ENCODE data around the gene EDNRA. TPM values are rescaled to one million over a fixed set of nuclear protein-coding genes. Genes with fewer than 3 reads are reported as not detected.

EDNRA gene
- polyA plus RNA-seq, 1 of the 3 experiments (the other 2 are of a cell fraction) = 1.2 TPM

GRCh38 chr4:147580396-147580795 is 99.5 kb downstream of the EDNRA start:
- no peaks in the 10 kb centered on the region for H3K9me3 ChIP-seq
- H2AFZ ChIP-seq (ENCODE audit: low read depth) = no peak overlapping the region
- H3K36me3 ChIP-seq (replicated peaks in 1 of 2; ENCODE audit: control insufficient read depth in 1 of 2, insufficient read depth in 2 of 2, low read length in 1 of 2) = no peaks in the 10 kb centered on the region
- 0 out of 4 replicates have a peak, but pooled peaks cover 0 to 7% of the 10 kb centered on the region in 2 experiments for H3K4me1 ChIP-seq (ENCODE audit: control insufficient read depth in 1 of 2, insufficient read depth in 2 of 2, low read depth in 1 of 2, low read length in 1 of 2)
- H3K4me2 ChIP-seq = no peak overlapping the region
- peaks cover 12% of the 10 kb centered on the region for H3F3A ChIP-seq (replicated peaks; ENCODE audit: insufficient read depth)
- H3K9me2 ChIP-seq = no peaks in the 10 kb centered on the region
- no peak for TF ChIP-seq FOSL2 (IDR thresholded peaks at IDR 0.05; ENCODE audit: borderline replicate concordance, low read depth)
- no peak for TF ChIP-seq TEAD4 (IDR thresholded peaks at IDR 0.05; ENCODE audit: borderline replicate concordance, insufficient read depth)
- TF ChIP-seq SMC3 (IDR thresholded peaks at IDR 0.05; ENCODE audit: low read depth, low read length) = no peak
- no peak for TF ChIP-seq FOXM1 (IDR thresholded peaks at IDR 0.05; ENCODE audit: low read depth)
- TF ChIP-seq FOXJ3 (CRISPR knock-in tag; IDR thresholded peaks at IDR 0.05) = no peak
- no peak for TF ChIP-seq USF2 (IDR thresholded peaks at IDR 0.05; ENCODE audit: borderline replicate concordance, low read depth, low read length)
- TF ChIP-seq CTCF (IDR thresholded peaks at IDR 0.05) = no peak
- no peak for TF ChIP-seq MAX (IDR thresholded peaks at IDR 0.05; ENCODE audit: low read depth)
- TF ChIP-seq RFX5 (IDR thresholded peaks at IDR 0.05; ENCODE audit: low read length) = no peak
- no peak for TF ChIP-seq ZBTB33 (IDR thresholded peaks at IDR 0.05; ENCODE audit: borderline replicate concordance, low read depth)
- TF ChIP-seq TCF12 (IDR thresholded peaks at IDR 0.05) = no peak
- no peak for TF ChIP-seq CHD2 (IDR thresholded peaks at IDR 0.05; ENCODE audit: low read length, partially characterized antibody)
- no peak overlapping the region for H3K9ac ChIP-seq
- no peak overlapping the region for H3K27ac ChIP-seq (ENCODE audit: low read depth in 2 of 2, low read length in 1 of 2)
- POLR2A ChIA-PET = interaction anchor here (0.7 kb wide), 1 partner anchor 459 kb away, joined by 3 read pairs; no protein-coding TSS in a partner anchor
- 63% methylated on average over 1 of the region's 1 CpG for WGBS (ENCODE audit: low lambda C conversion rate)
- DNase-seq = no peak
- no peaks in the 10 kb centered on the region for H4K20me1 ChIP-seq (ENCODE audit: insufficient read depth)
- no peaks in the 10 kb centered on the region for H3K27me3 ChIP-seq (ENCODE audit: insufficient read depth)
- H3K4me3 ChIP-seq (ENCODE audit: low read depth in 2 of 2, low read length in 1 of 2) = no peak overlapping the region
- CTCF ChIA-PET = interaction anchor here (0.8 to 1.3 kb wide), 4 partner anchors 9 to 423 kb away, joined by 3 to 6 read pairs (median 6); no protein-coding TSS in a partner anchor
- no peaks in the 10 kb centered on the region for H3K79me2 ChIP-seq (ENCODE audit: insufficient read depth)

All from SK-N-SH (cell line).